Vagina (tissue), 2 donors: ENCODE measurements around the gene GALNT5.

Source experiments
- CTCF ChIP-seq, 3 experiments: fragments of 450-650 bp in 2 of 3; fragments of 200-600 bp in 1 of 3; sonication (generic) in 1 of 3; IDR thresholded peaks; one replicate each; pipeline ENCODE4 v1.5.1; 2017 to 2019; ENCODE audit warnings: antibody characterized with exemption in 3 of 3, mild to moderate bottlenecking in 2 of 3, moderate library complexity in 2 of 3
- POLR2AphosphoS5 ChIP-seq, 2 donors: sonication (generic); formaldehyde crosslinking; IDR thresholded peaks; one replicate each; pipeline ENCODE4 v1.9.0; 2017; ENCODE audit warnings: antibody characterized with exemption in 2 of 2, mild to moderate bottlenecking in 2 of 2, low read depth in 1 of 2; ENCODE audit not compliant: insufficient read depth in 1 of 2

GRCh38 chr2:157269922-157270321 lies 12.4 kb downstream of the GALNT5 start:
- TF ChIP-seq CTCF (IDR thresholded peaks at IDR 0.05): no peak
- no peak for TF ChIP-seq POLR2AphosphoS5 (IDR thresholded peaks at IDR 0.05; ENCODE audit: insufficient read depth in 1 of 2, low read depth in 1 of 2)
